IPS DF 19.7 (cell line): ENCODE measurements around the gene CCDC192.

Experiments
- DNase-seq: peaks from one replicate; pipeline ENCODE4 v3.0.0-alpha.2; 2013; ENCODE audit warnings: low read depth, low spot score

The CCDC192 gene

GRCh38 chr5:127884416-127884815 is 181.2 kb downstream of the CCDC192 start:
- DNase-seq: no peak

DNA sequence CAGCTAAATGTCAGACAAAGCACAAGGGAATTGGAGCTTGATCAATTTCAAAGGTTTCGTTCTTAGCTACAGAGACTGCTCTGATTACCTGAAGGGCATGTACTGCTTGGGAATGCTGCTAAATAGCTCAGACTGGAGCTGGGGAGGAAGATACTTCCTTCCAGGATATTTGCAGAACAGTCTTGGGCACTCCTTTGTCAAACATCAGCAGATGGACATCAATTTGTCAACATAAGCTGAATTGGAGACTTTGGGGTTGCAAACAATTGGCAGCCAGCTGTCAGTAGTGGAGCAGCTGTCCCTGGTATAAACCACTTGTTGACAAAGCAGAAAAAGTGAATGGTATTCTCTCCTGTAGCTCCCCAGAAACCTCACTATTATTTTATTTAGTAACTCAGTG is 182.0 kb downstream of the CCDC192 start:
- no peak for DNase-seq

- DNase-seq: no peak
Measured at GRCh38 chr5:127886081-127886480, 182.9 kb downstream of the CCDC192 start.

DNA sequence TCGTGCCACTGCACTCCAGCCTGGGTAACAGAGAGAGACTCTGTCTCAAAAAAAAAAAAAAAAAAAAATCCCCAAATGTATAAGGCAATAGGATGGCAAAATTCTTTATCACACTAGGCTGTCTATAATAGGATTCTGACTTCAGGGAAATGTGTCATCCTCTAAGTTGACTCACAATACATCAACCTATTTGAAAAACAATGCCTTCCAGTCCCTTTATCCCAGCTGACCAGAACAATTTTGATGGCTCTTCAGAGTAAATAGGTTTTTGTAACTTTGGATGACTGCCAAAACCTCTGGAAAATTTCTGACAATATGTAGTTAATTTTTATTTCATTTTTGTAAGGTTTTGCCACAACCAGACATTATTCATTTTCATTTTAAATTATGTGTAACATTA is 184.1 kb downstream of the CCDC192 start:
- no peak for DNase-seq

DNA sequence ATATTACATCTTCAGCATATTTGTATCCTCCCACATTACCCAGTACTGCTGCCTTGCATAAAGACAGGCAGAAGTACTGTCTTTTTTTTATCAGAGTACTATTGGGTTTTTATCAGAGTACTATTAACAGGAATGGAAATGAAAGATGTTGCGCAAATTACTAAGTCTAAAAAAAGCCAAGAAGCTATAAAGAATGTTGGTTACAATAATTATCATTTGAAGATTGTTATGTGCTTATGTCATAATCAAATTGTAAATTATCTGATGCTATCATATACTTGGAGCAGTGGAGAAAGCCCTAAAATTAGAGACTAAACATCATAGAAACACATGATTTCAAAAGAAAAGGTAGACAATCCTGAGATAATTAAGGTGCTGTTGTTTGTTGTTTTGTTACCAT is 188.8 kb downstream of the CCDC192 start:
- no peak for DNase-seq

- no peak for DNase-seq
Measured at GRCh38 chr5:127892467-127893207, 189.4 kb downstream of the CCDC192 start.

DNA sequence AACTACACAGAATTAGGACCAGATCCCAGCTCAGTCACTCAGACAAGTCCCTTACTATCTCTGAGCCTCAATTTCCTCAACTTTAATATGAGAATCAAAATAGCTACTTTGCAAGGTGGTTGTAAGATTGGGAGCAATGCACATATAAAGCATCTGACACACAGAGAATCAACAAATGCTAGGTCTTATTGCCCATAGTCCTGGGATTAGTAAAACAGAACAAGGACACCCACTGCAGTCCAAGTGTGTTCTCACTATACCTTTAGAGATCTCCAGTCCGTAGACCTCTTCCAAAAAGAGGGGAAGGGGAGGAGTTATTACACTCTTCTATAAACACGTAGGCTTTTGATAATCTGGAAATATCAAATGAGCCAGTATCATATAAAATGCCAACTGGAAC is 190.0 kb downstream of the CCDC192 start:
- DNase-seq: no peak

DNA sequence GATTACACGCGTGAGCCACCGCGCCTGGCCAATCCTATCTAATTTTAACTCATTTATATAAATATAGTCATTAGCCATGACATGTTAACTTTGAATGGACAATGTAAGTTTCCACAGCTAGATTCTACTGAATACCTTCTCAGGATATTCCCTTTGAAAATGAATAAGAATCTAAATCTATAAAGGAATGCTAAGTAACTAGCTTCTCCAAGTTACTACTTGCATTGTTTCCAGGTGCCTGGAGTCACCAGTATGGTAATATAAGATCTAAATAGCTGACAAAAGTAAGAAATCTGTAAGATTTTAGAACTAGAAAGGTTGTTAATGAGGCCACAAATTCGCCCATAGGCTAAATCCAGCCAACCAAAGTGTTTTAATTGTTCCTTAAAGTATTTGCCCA is 191.3 kb downstream of the CCDC192 start:
- no peak for DNase-seq

DNA sequence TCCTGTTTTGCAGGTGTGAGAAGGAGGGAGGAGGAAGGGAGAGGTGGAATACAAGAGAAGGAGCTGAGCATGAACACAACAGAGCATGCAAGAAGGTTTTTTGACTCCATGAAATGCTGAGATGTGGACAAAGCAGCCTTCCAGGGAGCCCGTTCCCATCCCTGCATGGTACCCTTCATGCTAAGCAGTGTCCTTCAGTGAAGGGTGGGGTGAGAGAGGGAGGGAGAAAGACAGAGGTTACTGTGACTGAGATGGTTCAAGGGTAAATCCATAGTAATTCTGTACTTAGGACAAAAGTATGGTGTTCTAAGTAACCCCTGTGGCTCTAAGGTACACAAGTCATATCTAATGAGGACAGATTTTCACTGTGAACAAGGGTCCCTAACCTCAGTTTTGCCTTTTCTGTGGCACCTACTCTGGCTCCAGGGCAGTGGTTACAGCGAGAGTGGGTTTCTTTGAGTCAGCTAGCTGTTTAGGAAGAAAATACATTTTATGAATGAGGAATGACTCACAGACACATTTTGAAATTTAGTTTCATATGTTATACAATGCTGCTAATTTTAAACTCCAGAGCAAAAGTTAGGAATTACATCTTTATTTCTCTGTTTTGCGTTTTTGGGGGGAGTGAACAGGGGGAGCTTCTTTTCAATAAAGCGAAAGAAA is 195.5 kb downstream of the CCDC192 start:
- no peak for DNase-seq

DNA sequence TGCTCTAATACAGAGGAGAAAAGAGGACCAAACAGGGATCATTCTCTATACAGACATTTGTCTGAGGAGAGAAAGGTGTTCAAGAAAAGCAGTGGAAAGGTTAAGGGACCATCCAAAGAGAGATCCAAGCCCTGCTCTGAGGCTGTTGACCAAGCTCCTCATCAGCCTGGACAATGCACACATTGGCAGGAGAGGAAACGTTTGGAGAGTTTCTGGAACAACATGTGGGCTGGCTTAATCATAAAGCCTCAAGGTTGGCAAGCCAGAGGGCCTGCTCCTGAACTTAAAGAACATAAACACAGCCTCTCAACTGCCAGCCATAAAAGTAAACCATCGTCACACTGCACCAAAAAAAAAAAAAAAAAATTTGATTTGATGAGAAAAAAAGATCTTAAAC is 196.0 kb downstream of the CCDC192 start:
- no peak for DNase-seq

- no peak for DNase-seq
Measured at GRCh38 chr5:127906562-127907204, 203.5 kb downstream of the CCDC192 start.

- no peak for DNase-seq
Measured at GRCh38 chr5:127907907-127908306, 204.7 kb downstream of the CCDC192 start.

DNA sequence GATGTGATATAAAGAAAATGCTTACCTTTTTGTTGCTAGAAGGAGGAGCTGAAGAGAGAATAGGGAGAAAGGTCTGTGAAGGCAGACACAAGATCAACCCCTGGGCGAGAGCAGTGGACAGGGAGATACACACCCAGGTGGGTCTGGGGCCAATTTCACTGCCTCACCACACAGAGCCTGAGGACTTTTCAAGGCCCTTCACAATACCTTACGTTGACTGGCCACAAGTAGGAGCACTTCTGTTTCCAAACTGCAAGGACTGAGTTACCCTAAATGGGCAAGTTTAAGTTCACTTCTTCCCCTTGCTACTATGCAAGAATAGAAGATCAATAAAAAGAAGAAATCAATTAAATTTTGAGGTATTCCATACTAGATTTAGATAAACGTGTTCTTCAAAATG is 205.9 kb downstream of the CCDC192 start:
- peak; percentile 45 for DNase-seq

GRCh38 chr5:127909821-127910220 is 206.6 kb downstream of the CCDC192 start:
- DNase-seq: no peak

GRCh38 chr5:127910307-127910956 is 207.2 kb downstream of the CCDC192 start:
- DNase-seq: no peak

DNA sequence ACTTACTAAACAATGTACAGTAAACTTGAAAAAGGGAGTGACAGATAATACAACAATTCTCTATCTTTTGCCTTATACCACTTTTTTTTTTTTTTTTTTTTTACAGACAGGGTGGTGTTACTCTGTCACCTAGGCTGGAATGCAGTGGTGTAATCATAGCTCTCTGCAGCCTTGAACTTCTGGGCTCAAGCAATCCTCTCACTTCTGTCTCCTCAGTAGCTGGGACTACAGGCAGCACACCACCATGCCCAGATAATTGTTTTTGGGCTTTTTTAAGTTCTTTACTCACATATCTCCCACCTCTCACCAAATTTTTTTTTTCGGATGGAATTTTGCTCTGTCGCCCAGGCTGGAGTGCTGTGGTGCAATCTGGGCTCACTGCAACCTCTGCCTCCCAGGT is 208.4 kb downstream of the CCDC192 start:
- no peak for DNase-seq

DNA sequence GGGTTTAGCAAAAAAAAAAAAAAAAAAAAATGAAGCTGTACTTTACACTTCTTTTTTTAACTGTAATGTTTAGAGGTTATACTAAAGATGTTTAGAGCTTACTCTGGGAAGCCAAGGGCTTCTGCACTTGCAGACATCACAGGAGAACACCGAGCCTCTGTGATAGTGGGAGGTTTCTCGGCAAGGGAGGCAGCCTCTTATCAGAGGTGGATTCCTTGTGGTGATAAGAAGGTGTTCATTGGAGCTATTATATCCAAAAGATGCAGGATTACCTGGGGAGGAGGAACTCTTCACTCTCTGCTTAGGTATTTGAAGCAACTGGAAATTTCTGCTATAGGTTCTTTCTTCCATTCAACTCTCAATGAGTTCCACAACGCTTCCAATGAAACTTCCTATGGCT is 209.2 kb downstream of the CCDC192 start:
- DNase-seq: no peak

GRCh38 chr5:127916885-127917573 is 213.8 kb downstream of the CCDC192 start:
- DNase-seq: no peak

DNA sequence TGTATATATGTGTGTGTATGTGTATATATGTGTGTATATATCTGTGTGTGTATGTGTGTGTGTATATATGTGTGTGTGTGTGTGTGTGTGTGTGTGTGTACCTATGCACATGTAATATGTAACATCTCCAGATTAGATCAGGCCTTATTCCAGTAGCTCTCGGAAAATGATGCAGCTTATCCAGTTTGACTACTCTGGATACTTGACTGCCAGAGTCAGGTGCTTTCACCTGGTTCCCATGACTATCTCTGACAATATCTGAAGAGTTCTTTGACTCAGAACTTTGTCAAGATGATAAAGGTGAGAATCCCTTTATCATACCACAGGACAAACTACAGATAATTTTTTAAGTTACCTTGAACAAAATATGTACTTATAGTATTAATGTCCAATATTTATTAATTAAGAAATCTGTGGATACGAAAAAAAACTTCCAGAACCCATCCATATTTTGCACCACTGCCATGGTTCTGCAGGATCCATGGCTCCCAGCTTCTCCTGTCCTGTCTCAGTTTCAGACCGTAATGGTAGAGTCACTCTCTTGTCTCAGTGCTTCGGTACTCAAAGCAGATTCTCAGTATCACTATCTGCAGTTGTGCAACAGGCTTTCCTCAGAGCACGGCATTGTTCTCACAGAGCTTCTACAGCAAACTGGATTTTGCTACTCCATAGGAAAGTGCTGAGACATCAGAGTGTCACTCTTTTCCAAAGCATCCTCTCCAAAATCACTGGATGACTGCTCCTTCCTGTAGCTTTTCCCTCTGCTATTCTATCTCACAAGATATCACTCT is 216.0 kb downstream of the CCDC192 start:
- no peak for DNase-seq

GRCh38 chr5:127919818-127920217 is 216.6 kb downstream of the CCDC192 start:
- DNase-seq: no peak

- DNase-seq: no peak
Measured at GRCh38 chr5:127920936-127921335, 217.7 kb downstream of the CCDC192 start.
